Astrocyte of the cerebellum (primary cell): Measurements from ENCODE around the gene TOMM34.

ENCODE experiments used
- DNase-seq: peaks from one replicate; pipeline ENCODE4 v3.0.0-alpha.2; 2011; ENCODE audit warnings: low read depth
- H3K4me3 ChIP-seq: 2 replicates; pipeline ENCODE4 v1.5.1; 2011; ENCODE audit warnings: mild to moderate bottlenecking, low read depth, low read length, moderate library complexity
- in situ Hi-C: cut with HindIII; loops from 2 replicates; pipeline ENCODE4 v1.10.0; 2017; ENCODE audit warnings: low sequenced_read_pairs
- TF ChIP-seq, protein P1 (sequence below): IDR thresholded peaks from 2 replicates; pipeline ENCODE4 v1.5.1; 2012; ENCODE audit warnings: low read length, low read depth, moderate library complexity, mild to moderate bottlenecking; ENCODE audit errors: missing control alignments

The TOMM34 gene

DNA sequence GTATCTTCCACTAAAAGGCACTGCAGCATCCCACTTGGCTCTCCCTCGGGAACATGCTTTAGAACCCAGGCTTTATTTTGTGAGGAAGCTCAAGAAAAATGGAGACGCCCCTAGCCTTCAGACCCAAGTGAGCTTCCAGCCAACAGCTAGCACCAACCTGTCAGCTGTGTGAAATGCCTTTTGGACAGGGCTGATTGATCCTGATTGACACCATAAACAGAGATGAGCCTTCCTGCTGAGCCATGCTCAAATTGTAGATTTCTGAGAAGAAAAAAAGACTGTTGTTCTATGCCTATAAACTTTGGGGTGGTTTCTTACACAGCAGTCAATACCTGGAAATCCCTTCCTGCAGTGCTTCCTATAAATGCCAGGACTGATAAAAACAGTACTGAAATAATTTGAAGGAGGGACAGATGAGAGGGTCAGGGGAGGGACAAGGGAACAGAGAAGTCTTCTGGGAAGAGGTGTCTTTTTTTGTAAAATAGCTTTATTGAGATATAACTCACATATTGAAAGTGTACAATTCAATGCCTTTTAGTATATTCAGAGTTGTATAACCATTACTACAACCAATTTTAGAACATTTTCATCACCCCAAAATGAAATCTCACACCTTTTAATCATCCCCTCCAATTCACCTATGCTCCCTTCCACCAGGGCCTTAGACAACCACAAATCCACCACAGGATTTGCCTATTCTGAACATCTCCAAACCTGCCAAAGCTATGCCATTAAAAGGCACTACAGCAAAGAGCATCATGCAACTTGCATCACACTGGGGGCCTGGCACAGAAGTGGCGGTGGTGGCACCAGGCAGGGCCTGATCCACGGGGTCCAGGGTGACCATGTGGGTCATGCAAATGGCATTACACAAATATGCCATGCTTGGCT, 3.4 kb upstream of the TOMM34 start:
- TF ChIP-seq, protein P1, sequence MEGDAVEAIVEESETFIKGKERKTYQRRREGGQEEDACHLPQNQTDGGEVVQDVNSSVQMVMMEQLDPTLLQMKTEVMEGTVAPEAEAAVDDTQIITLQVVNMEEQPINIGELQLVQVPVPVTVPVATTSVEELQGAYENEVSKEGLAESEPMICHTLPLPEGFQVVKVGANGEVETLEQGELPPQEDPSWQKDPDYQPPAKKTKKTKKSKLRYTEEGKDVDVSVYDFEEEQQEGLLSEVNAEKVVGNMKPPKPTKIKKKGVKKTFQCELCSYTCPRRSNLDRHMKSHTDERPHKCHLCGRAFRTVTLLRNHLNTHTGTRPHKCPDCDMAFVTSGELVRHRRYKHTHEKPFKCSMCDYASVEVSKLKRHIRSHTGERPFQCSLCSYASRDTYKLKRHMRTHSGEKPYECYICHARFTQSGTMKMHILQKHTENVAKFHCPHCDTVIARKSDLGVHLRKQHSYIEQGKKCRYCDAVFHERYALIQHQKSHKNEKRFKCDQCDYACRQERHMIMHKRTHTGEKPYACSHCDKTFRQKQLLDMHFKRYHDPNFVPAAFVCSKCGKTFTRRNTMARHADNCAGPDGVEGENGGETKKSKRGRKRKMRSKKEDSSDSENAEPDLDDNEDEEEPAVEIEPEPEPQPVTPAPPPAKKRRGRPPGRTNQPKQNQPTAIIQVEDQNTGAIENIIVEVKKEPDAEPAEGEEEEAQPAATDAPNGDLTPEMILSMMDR, result no peak
- H3K4me3 ChIP-seq, result no peak overlapping the region
- no peak for DNase-seq
- in situ Hi-C loops, result no loop called here

DNA sequence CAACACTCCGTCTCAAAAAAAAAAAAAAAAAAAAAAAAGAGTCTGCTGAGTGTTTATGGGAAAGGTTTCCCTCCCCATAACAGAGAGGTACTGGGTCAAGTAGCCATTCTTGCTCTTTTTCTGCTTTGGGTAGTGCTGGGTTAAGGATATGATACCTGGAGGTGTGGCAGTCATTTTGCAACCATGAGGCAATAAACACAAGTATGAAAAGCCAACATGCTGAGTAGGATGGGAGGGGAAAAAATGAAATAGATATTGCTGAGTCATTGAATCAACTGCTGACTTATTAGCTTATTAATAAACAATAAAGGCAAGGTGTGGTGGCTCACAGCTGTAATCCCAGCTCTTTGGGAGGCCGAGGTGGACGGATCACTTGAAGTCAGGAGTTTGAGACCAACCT, 2.3 kb upstream of the TOMM34 start:
- no peak for DNase-seq
- TF ChIP-seq, protein P1, result no peak
- in situ Hi-C loops, result no loop called here
- no peak overlapping the region for H3K4me3 ChIP-seq

- in situ Hi-C loops, result no loop called here
- TF ChIP-seq, protein P1, result no peak
- no peak for DNase-seq
- no peak overlapping the region for H3K4me3 ChIP-seq
Observed at GRCh38 chr20:44961870-44962267, 1.7 kb upstream of the TOMM34 start.

- in situ Hi-C loops, result no loop called here
- H3K4me3 ChIP-seq, result no peak overlapping the region
- TF ChIP-seq, protein P1, result no peak
- no peak for DNase-seq
Observed at GRCh38 chr20:44961011-44961869, 1.0 kb upstream of the TOMM34 start.

DNA sequence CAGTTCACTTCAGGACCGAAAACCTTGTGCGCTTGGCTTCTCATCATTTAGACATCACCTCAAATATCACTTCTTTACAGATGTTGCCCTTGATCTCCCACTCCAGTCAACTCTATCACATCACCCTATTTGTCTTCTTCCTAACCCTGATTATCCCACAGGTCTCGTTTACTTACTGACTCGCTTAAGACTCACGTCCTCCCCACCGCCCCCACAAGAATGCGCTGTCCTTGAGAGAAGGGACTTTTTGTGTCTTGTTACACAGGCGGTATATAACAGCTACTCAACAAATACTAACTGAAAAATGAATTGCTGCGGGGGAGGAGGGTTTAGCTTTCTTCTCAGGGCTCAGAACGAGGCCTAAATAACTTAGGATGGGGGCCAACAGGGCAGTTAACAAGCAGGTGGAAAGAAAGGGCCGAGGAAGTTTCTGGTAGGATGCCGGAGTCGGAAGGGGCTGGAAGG, 527 bp downstream of the TOMM34 start:
- no peak for DNase-seq
- in situ Hi-C loops, result no loop called here
- TF ChIP-seq, protein P1, result peak; percentile 24
- peak overlapping the region; percentile 76 for H3K4me3 ChIP-seq

- TF ChIP-seq, protein P1, result no peak
- DNase-seq, result peak; percentile 23
- peak overlapping the region; percentile 76 for H3K4me3 ChIP-seq
- in situ Hi-C loops, result no loop called here
Observed at GRCh38 chr20:44959082-44959637, 1.0 kb downstream of the TOMM34 start.
